GM18511 (cell line): ENCODE data around the gene GPR4.
"Not testable (repeated sequence)": the region's sequence is repeated elsewhere in the genome, so short reads cannot be mapped to it uniquely, and the experiment has no call there.

ENCODE experiments used
- ATAC-seq: cut with Tn5 transposase; IDR thresholded peaks from one replicate; pipeline ENCODE4 v1.9.1; 2021; ENCODE audit warnings: mild to moderate bottlenecking, moderate library complexity; ENCODE audit not compliant: unreplicated experiment

Gene GPR4

GRCh38 chr19:45601524-45602374, at the start of gene GPR4:
TSS of gene GPR4 (minus strand) at chr19:45602212. CDS start at chr19:45591866, 10,346 bp downstream.
- no peak for ATAC-seq

- ATAC-seq: no peak
Measured at GRCh38 chr19:45650722-45651121, 48.7 kb upstream of the GPR4 start.

- no peak for ATAC-seq
Measured at GRCh38 chr19:45646345-45646698, 44.3 kb upstream of the GPR4 start.

GRCh38 chr19:45645631-45646344, 43.8 kb upstream of the GPR4 start:
- ATAC-seq: peak; percentile 41

GRCh38 chr19:45645068-45645630, 43.1 kb upstream of the GPR4 start:
- ATAC-seq: no peak

- ATAC-seq: no peak
Measured at GRCh38 chr19:45643927-45644771, 42.1 kb upstream of the GPR4 start.

GRCh38 chr19:45643024-45643926, 41.3 kb upstream of the GPR4 start:
- ATAC-seq: no peak

GRCh38 chr19:45641274-45642105, 39.5 kb upstream of the GPR4 start:
- peak; percentile 40 for ATAC-seq

GRCh38 chr19:45640849-45641273, 38.8 kb upstream of the GPR4 start:
- ATAC-seq: no peak

GRCh38 chr19:45638930-45639729, 37.1 kb upstream of the GPR4 start, which contains the start of gene EML2:
TSS of gene EML2 (minus strand) at chr19:45639397. CDS start at chr19:45639376, 21 bp downstream.
- ATAC-seq: no peak

- no peak for ATAC-seq
Measured at GRCh38 chr19:45637890-45638667, 36.1 kb upstream of the GPR4 start.

- no peak for ATAC-seq
Measured at GRCh38 chr19:45636902-45637301, 34.9 kb upstream of the GPR4 start.

- ATAC-seq: no peak
Measured at GRCh38 chr19:45636275-45636674, 34.3 kb upstream of the GPR4 start.

- no peak for ATAC-seq
Measured at GRCh38 chr19:45632468-45633196, 30.6 kb upstream of the GPR4 start.

- no peak for ATAC-seq
Measured at GRCh38 chr19:45630463-45630862, 28.5 kb upstream of the GPR4 start.

GRCh38 chr19:45629704-45630103, 27.7 kb upstream of the GPR4 start:
- no peak for ATAC-seq

- ATAC-seq: not testable (repeated sequence)
Measured at GRCh38 chr19:45628219-45628618, 26.2 kb upstream of the GPR4 start.
